Measurements from ENCODE around the gene FRMD8. TPM values are rescaled to one million over a fixed set of nuclear protein-coding genes. Genes with fewer than 3 reads are reported as not detected.
A peak's percentile ranks its signal among the peaks of the same experiment; 100 is the strongest.

FRMD8 gene, protein sequence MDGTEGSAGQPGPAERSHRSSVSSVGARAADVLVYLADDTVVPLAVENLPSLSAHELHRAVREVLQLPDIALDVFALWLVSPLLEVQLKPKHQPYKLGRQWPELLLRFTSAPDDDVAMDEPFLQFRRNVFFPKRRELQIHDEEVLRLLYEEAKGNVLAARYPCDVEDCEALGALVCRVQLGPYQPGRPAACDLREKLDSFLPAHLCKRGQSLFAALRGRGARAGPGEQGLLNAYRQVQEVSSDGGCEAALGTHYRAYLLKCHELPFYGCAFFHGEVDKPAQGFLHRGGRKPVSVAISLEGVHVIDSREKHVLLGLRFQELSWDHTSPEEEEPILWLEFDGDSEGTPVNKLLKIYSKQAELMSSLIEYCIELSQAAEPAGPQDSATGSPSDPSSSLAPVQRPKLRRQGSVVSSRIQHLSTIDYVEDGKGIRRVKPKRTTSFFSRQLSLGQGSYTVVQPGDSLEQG
- total RNA-seq (41.3 TPM), polyA plus RNA-seq (ENCODE audit: insufficient read depth, low read depth, low replicate concordance) (9.4 TPM)
- long read RNA-seq, donor 1, partial matches to known transcripts: 0 of 3 reads
- long read RNA-seq, donor 1, other reads (novel, unspliced or antisense): 0 of 3 reads
- long read RNA-seq, donor 2, partial matches to known transcripts: 0 of 4 reads
- long read RNA-seq, donor 2, other reads (novel, unspliced or antisense): 0 of 4 reads
- long read RNA-seq, donor 3, transcript FRMD8-201 (11 exons, 3,723 nt): major isoform, 5 of 31 reads
- long read RNA-seq, donor 3, partial matches to known transcripts: 23 of 31 reads
- long read RNA-seq, donor 3, other reads (novel, unspliced or antisense): 0 of 31 reads
- long read RNA-seq, donor 4, partial matches to known transcripts: 0 of 5 reads
- long read RNA-seq, donor 4, other reads (novel, unspliced or antisense): 0 of 5 reads
- long read RNA-seq, donor 5: 0 reads
- long read RNA-seq, donor 6, partial matches to known transcripts: 0 of 5 reads
- long read RNA-seq, donor 6, other reads (novel, unspliced or antisense): 0 of 5 reads
- long read RNA-seq, donor 7, transcript FRMD8-201 (11 exons, 3,723 nt): major isoform, 23 of 63 reads
- long read RNA-seq, donor 7, partial matches to known transcripts: 33 of 63 reads
- long read RNA-seq, donor 7, other reads (novel, unspliced or antisense): 4 of 63 reads
- long read RNA-seq, donor 8, transcript FRMD8-201 (11 exons, 3,723 nt): major isoform, 5 of 9 reads
- long read RNA-seq, donor 8, partial matches to known transcripts: 0 of 9 reads
- long read RNA-seq, donor 8, other reads (novel, unspliced or antisense): 0 of 9 reads
- long read RNA-seq, donor 9, partial matches to known transcripts: 0 of 3 reads
- long read RNA-seq, donor 9, other reads (novel, unspliced or antisense): 0 of 3 reads
- long read RNA-seq, donor 10, partial matches to known transcripts: 0 of 4 reads
- long read RNA-seq, donor 10, other reads (novel, unspliced or antisense): 0 of 4 reads

GRCh38 chr11:65386307-65387140 is at the start of gene FRMD8:
Gene FRMD8, plus strand, starts transcription at chr11:65386637. Its CDS starts 400 bp downstream, at chr11:65387037.
- Histone ChIP-seq H3K36me3 (ENCODE audit: control insufficient read depth in 2 of 3, insufficient read depth in 3 of 3, low read length in 3 of 3) (no peaks in the 10 kb centered on the region), H3K4me1 (ENCODE audit: control insufficient read depth in 2 of 3, insufficient read depth in 2 of 3, low read depth in 1 of 3, low read length in 3 of 3) (peaks cover 0 to 60% (median 37%) of the 10 kb centered on the region in 3 donors), H3K4me3 (ENCODE audit: low read length in 3 of 3) (peak within 1 kb of the TSS; percentile 65 to 91 (median 78)), H3K27me3 (ENCODE audit: control insufficient read depth, insufficient read depth, low read length) (no peaks in the 10 kb centered on the region), H3K9ac (ENCODE audit: low read length in 3 of 3) (peak within 1 kb of the TSS; percentile 44 to 91 (median 86)), H3K9me3 (ENCODE audit: control insufficient read depth in 2 of 3, insufficient read depth in 1 of 3, low read length in 3 of 3) (no peaks in the 10 kb centered on the region), H3K27ac (ENCODE audit: low read depth in 2 of 2, low read length in 2 of 2) (peak within 1 kb of the TSS; percentile 96 to 98)
- DNase-seq: peak; percentile 84 to 98 (median 92)
- TF ChIP-seq, protein P1, sequence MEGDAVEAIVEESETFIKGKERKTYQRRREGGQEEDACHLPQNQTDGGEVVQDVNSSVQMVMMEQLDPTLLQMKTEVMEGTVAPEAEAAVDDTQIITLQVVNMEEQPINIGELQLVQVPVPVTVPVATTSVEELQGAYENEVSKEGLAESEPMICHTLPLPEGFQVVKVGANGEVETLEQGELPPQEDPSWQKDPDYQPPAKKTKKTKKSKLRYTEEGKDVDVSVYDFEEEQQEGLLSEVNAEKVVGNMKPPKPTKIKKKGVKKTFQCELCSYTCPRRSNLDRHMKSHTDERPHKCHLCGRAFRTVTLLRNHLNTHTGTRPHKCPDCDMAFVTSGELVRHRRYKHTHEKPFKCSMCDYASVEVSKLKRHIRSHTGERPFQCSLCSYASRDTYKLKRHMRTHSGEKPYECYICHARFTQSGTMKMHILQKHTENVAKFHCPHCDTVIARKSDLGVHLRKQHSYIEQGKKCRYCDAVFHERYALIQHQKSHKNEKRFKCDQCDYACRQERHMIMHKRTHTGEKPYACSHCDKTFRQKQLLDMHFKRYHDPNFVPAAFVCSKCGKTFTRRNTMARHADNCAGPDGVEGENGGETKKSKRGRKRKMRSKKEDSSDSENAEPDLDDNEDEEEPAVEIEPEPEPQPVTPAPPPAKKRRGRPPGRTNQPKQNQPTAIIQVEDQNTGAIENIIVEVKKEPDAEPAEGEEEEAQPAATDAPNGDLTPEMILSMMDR (IDR thresholded peaks at IDR 0.05; ENCODE audit: borderline replicate concordance, extremely low read depth, insufficient read depth): no peak
- intact Hi-C loops (cut with DNase I): no loop called here
- FAIRE-seq: no peak

- DNase-seq (peak in 1 of 5 donors; percentile 2), FAIRE-seq (no peak)
- Histone ChIP-seq H3K4me1 (ENCODE audit: control insufficient read depth in 2 of 3, insufficient read depth in 2 of 3, low read depth in 1 of 3, low read length in 3 of 3) (peaks cover 0 to 16% (median 8%) of the 10 kb centered on the region in 3 donors), H3K27ac (ENCODE audit: low read depth in 2 of 2, low read length in 2 of 2) (no peak overlapping the region), H3K36me3 (ENCODE audit: control insufficient read depth in 2 of 3, insufficient read depth in 3 of 3, low read length in 3 of 3) (peaks cover 13 to 32% (median 29%) of the 10 kb centered on the region in 3 donors), H3K9ac (ENCODE audit: low read length in 3 of 3) (no peak overlapping the region), H3K4me3 (ENCODE audit: low read length in 3 of 3) (no peak overlapping the region), H3K27me3 (ENCODE audit: control insufficient read depth, insufficient read depth, low read length) (no peaks in the 10 kb centered on the region), H3K9me3 (ENCODE audit: control insufficient read depth in 2 of 3, insufficient read depth in 1 of 3, low read length in 3 of 3) (no peaks in the 10 kb centered on the region)
- TF ChIP-seq, protein P1 (IDR thresholded peaks at IDR 0.05; ENCODE audit: borderline replicate concordance, extremely low read depth, insufficient read depth): no peak
- intact Hi-C loops (cut with DNase I): no loop called here
Measured at GRCh38 chr11:65338676-65339075, 47.8 kb upstream of the FRMD8 start.

DNA sequence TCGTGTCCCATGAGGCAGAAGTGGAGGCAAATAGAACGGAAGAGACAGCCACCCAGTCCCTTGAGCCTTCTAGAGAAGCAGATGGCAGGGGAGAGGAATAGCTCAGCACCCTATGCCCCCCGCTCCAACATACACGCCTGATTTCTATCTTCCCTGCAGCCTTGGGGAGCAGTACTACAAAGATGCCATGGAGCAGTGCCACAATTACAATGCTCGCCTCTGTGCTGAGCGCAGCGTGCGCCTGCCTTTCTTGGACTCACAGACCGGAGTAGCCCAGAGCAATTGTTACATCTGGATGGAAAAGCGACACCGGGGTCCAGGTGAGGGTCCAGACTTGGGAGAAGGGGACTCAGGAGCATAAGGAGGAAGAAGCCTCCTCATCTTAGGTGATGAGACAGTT is 46.2 kb upstream of the FRMD8 start:
- no peaks in the 10 kb centered on the region for H3K27me3 ChIP-seq (ENCODE audit: control insufficient read depth, insufficient read depth, low read length)
- FAIRE-seq: no peak
- peak in 1 of 5 donors; percentile 16 for DNase-seq
- intact Hi-C loops (cut with DNase I): no loop called here
- H3K9me3 ChIP-seq (ENCODE audit: control insufficient read depth in 2 of 3, insufficient read depth in 1 of 3, low read length in 3 of 3): no peaks in the 10 kb centered on the region
- peaks cover 0 to 8% (median 3%) of the 10 kb centered on the region in 3 donors for H3K4me1 ChIP-seq (ENCODE audit: control insufficient read depth in 2 of 3, insufficient read depth in 2 of 3, low read depth in 1 of 3, low read length in 3 of 3)
- H3K9ac ChIP-seq (ENCODE audit: low read length in 3 of 3): no peak overlapping the region
- TF ChIP-seq, protein P1 (IDR thresholded peaks at IDR 0.05; ENCODE audit: borderline replicate concordance, extremely low read depth, insufficient read depth): no peak
- H3K36me3 ChIP-seq (ENCODE audit: control insufficient read depth in 2 of 3, insufficient read depth in 3 of 3, low read length in 3 of 3): peaks cover 13 to 41% (median 41%) of the 10 kb centered on the region in 3 donors
- H3K27ac ChIP-seq (ENCODE audit: low read depth in 2 of 2, low read length in 2 of 2): no peak overlapping the region
- H3K4me3 ChIP-seq (ENCODE audit: low read length in 3 of 3): no peak overlapping the region

Data from kidney (tissue), 22 donors.